ENCODE data around the gene DLG2.

DLG2 gene

DNA sequence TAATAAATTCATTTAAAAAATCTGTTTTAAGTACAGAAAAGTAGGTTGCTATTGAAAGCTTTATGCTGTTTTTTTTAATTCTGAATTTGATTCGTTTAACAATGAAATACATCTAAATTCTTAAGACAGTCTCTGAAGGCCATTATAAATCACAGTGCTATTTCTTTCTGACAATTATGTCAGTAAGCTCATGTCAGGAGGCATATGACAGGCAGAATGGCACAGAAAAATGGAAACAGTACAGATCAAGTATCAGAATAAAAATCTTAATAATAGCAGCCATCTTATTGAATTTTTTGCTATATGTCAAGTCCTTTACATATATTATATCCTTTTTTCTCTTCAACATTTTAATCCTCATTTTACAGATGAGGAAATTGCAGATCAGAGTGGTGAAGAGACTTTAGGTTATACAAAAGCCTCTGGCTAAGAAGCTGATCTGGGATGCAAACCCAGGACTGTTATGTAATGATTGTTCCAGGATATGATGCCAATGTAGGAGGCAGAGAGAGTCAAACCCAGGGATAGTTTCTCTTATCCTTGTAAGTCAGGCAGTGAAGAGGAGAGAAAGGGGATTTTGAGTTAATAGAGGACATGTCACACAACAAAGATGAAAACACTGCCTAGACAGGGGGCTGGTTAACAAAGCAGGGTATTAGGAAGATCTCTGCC lies 2057.9 kb downstream of the DLG2 start:
- no peak for DNase-seq (ENCODE audit: low read depth)

DNA sequence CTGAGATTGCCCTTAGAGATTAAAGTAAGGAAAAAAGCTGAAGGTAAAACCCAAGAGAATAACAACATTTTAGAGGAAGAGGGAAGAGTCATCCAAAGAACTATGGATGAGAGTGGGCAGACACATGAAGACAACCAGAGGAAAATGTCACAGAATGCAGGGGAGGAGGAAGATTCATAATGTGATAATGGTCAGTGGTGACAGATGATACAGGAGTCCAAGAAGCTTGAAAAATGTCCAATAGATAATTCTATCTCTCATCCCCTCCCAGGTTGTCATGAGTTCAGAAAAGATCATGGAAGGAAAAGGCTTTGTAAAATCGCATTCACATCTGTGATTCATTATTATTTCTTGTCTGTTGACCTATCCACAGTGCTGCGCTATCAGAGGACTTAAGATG lies 2058.6 kb downstream of the DLG2 start:
- no peak for DNase-seq (ENCODE audit: low read depth)

DNA sequence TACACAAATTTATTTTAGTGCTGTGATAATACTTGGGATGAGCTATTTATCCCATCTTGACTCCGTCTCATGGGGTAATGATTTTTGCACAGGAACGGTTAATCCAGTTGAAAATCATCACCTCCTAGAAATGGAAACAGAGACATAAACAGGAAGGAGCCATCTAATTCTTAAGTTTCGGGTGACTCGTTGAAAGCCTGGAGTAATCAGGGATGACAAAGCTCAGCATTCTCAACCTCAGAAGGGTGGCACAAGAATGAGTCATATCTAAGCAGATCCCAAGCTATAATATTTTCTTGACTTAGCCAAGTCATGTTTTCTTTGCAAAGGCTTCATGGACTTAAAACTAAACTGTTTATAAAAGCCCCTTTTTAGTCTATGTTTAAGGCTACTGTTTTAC lies 2060.2 kb downstream of the DLG2 start:
- DNase-seq (ENCODE audit: low read depth), result no peak

DNA sequence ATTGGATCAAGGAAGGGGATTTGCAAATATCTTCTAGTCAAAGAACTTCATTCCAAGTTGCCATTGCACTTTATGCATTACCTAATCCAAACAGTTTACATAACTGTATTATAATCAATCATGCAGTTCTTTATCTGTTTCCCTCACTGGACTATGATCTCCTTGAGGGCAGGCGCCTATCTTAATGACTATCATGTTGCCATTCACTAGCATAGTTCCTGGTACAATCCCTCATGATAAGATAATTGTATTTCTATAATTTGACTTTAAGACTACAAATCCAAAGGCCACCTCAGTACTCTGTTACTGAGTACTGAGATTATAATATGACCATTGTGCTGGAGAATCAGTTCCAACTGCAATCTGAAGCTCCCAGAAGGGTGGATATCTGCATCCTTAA lies 2062.3 kb downstream of the DLG2 start:
- no peak for DNase-seq (ENCODE audit: low read depth)

DNA sequence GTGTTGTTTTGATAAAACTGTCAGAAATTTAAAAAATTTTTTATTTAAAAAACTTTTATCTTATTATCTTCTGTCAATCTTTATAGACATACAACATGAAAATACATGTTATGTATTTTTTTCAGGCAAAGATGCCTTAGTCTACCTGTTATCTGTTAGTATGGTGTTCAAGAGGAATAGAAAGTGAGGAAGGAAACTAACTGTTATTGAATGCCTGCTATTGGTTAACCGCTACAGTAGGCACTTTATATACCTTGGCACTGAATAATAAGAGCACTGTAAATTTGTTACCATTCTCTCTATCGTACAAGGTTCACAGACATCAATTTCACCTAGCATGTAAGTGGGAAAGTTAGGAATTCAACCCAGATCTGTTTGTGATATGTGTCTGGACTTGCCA lies 2068.9 kb downstream of the DLG2 start:
- DNase-seq (ENCODE audit: low read depth), result no peak

DNA sequence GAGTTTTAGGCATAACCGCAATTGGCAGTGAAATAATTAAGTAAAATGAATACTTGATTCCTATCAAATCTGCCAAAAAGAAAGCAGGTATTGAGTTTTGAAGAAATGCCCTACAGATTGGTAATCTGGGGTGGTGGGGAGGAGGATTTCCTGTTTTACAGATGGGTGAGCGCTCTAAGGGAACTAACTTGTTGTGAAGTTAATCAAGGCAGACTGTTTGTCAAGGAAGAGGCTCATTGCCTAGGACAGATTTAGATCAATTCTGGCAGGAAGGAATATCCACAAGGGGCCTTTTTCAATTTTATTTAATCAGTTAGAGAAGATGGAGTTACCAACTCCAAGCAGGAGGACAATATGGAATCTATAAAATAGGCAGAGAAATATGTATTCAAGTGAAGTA lies 2069.5 kb downstream of the DLG2 start:
- no peak for DNase-seq (ENCODE audit: low read depth)

DNA sequence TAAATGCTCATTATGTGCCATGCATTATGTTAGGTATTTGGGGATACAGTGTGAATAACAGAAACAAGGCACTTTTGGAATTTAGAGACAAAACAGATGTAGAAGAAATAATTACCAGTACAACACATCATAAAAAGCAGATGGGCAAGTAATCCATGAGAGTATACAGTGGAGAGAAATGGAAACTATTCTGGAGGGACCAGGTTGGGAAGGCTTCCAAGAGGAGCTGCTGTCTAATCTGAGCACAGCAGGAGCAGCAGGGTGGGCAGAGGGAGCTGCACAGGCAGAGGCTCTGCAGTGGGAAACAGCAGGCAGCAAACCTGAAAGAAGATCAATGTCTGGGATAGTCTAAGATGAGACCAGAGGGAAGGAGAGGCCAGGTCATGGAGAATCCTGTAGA lies 2072.3 kb downstream of the DLG2 start:
- no peak for DNase-seq (ENCODE audit: low read depth)

DNA sequence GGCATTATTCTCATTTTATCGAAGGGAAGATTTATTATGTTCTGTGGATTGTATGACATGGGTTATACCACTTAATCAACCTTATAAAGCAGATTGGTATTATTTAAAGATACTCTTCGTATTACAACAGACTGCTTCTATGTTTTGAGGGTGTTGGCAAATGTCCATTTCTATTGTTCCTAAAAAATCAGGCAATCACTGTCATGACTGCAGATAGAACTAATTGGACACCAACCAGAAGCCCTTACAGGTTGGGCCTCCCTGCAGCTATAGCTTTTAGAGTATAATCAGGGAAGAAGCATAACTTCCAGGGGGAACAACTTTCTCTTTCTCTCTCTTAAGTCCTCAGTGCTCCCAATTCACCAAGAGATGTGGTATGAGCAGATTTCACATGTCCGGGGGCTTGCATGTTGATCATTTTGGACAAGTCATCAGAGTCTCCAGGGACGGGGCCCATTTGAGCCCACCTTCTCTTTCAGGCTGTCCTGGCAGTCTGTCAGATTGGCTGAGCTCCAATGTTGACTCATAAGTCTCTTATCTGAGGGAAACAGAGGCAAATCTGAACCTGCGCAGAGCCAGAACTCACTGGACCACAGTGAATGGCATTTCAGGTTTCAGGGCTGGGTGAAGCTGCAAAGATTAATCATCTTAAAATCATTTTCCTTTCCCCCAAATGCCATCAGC lies 2077.0 kb downstream of the DLG2 start:
- no peak for DNase-seq (ENCODE audit: low read depth)

DNA sequence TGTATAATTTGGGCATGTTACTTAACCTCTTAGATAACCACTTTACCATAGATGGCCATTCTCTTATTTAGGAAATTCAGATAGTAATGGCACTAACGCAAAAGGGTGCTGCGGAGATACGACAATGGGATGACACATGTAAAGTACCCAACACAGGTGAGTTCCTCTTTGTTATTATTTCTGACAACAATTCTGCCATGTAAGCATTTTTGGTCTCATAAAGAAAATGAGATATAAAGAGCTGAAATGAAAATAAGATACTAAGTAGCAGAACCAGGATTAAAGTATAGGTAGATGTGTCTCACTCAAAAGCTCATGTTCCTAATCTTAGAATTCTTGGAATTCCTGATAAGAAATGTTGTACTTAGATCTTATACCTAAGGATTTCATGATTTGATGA lies 2080.8 kb downstream of the DLG2 start:
- DNase-seq (ENCODE audit: low read depth), result no peak

DNA sequence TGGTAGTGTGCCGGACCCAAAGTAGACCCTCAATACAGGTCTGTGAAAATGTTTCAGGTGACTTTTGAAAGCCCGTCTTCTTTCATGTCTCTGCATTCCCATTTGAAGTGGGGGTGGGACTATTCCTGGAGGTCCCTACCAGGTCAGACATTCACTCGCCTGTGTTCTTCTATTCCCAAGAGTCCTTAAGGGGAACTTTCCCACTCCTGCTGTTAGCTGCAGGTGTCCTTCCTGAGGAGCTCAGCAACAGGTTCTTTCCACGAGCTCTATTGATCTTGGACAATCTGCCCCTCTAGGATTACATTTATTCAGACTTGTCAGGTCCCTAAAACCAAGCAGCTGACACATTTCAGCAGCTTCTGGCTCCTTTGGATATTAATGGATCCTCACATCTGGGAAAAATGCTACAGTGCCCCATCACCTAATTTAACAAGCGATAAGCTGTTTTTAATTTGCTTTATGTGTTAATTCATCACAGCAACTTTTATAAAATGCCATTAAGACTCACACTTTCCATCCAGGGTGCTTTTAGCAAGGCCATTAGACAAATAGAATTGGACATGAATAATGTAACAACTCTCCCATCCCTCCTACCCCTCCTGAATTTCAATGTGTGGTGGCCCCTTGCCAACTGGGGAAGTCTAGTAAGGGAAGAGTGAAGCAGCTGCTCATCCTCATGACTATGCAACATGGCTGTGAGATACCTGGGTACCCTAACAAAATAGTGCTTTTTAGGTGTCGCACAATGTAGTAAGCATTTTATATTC lies 2081.5 kb downstream of the DLG2 start:
- no peak for DNase-seq (ENCODE audit: low read depth)

DNA sequence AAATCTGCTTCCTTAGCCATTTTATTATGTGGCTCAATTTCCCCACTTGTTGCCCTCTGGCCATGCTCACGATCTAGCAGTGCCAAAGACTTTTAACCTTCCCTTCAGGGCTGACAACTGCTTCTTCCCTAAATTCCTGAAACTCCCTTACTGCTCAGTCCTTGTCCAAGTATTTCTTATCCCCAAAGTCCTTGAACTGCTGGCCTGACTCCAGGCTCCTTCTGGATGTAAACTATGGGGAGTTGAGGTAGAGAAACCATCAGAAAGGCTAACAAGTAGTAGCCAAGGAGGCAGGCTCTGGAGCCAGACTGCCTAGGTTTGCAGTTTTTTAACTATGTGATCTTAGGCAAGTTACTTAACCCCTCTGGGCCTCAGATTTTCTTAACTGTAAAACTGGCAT lies 2082.3 kb downstream of the DLG2 start:
- DNase-seq (ENCODE audit: low read depth), result no peak

DNA sequence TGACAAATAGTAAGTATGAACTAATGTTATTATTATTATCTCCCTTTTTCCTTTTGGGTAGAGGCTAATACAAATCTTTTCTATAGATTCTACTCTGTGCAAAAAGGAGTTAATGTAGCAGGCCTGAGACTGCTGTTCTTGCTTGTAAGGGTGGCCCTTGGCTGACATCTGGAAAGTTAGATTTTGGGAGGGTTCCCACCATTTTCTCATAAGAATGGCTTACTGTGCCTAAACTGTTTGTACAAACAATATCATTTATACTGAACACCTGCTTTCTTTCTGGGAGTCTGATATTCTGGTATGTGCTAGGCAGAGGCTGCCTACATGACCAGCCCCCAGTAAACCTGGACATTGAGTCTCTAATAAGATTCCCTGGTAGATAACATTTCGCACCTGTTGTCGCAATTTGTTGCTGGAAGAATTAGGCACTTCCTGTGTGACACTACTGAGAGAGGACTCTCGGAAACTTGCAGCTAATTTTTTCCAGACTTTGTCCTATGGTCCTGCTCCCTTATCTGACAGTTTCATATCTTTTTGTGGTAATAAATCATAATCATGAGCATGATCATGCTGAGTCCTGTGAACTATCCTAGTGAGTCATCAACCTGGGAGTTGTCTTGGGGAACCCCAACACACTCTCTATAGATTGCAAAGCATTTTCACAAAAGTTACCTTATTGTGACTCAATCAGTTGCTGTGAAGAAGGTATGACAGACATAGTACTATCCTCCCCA lies 2083.3 kb downstream of the DLG2 start:
- DNase-seq (ENCODE audit: low read depth), result no peak

DNA sequence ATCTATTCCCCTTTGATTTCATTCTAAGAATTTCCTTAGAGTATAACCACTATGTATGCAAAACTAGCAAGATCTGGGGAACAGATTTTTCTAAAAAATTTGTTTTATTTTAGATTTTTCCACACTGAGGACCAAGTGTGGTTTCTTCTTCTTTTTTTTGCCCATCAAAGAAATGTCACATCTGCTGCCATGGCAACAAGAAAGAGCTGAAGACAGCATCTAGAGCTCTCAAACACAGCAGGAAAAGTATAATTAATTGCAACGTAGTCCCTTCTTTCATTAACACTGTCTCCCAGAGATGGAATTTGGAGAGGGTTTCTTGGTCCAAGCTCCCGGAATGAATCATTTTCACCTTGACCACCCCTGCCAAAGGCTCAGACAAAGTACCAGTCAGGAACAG lies 2084.3 kb downstream of the DLG2 start:
- no peak for DNase-seq (ENCODE audit: low read depth)

DNA sequence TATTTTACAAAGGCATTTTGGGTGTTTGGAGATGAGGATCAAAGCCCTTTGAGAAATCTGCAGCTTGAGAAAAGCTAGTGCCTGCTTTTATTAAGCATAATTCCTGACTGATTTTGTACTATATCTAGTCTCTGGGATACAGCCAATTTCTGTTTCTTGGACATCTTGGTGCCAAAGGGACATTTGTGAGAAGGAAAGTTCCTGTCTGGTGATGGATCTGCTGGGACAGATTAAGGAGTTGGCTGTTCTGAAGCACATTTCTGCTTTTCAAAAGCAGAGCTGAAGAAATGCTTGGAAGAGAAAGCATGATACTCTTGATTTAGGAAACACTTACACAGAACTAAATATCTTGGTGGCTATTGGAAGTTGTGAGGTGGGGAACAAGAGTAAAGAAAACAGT lies 2086.4 kb downstream of the DLG2 start:
- no peak for DNase-seq (ENCODE audit: low read depth)

DNA sequence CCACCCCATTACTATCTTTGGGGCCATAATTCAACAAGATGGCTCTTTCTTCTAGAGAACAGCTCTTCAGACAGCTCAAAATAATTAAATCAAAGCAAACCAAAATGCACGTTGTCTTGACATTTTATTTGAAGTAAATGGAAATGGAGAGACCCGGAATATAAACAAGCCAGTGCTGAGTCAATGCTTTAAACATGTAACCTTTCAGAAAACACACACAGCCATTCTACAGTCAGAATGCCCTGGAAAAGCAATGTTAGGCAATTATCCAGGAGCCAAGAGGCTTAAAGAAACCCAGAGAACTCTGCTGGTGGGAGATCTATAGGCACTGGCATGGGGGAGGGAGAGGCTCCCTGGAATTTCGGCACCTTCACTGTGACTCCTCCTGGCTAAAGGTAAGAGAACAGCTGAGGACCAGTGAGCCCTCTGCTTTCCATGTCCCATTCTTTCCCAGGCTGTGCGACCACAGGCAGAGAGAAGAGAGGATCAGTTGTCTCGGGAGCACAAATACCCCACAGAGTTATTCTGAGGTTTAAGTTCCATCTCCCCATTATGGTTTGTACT lies 2086.9 kb downstream of the DLG2 start:
- DNase-seq (ENCODE audit: low read depth), result no peak

DNA sequence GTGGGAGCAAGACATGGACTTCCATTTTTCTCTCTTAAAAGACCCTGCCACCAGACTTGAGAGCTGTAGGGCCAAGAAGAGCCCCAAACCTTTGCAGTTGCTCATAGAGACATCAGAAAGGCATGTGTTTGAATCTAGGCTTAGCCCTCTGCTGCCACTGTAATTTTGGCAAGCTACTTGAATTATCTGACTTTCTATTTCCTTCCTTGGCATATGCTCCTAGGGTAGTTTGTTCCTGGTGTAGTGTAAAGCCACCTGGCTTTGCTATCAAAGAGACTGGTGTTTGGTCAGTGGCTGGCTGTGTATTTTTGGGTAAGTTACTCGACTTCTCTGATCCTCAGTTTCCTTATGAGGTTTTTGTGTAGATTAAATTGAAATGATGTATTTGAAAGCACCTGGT lies 2088.9 kb downstream of the DLG2 start:
- DNase-seq (ENCODE audit: low read depth), result no peak

DNA sequence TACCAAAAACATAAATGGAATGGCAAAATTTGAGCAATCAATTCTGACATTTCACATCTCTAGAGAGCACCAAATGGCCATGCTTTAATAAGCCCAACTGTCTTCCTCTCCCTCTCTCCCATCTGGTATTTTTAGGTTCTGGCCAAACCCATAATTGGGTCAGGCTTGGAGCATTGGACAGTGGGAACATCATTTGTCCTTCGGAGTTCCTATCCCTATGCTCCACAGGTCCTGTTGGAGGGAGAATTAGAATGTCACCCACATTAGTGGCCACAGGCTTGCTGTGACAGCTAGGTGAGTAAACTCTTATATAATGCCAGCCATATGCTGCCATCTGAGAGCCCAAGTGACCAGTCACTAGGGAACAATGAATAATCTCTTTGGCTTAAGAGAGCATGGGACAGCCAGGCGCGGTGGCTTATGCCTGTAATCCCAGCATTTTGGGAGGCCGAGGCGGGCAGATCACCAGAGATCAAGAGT lies 2090.0 kb downstream of the DLG2 start:
- DNase-seq (ENCODE audit: low read depth), result no peak

DNA sequence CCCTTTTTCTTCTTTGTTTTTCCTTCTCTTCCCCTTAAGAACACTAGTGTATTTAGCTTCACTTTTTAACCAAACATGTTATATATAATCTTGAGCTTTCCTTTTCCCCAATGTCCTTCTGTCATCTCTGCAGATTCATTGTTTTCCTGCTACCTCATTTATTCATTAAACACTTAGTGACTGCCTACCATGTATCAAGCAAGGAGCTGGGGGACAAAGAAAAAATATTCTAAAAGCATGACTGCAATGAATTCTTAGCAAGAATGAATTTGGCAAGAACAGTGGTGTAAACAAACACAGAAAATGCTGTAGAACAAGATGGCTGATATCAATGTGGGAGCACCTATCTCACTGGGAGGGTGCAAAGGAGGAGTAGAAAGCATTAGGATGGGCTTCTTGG lies 2094.0 kb downstream of the DLG2 start:
- no peak for DNase-seq (ENCODE audit: low read depth)

DNA sequence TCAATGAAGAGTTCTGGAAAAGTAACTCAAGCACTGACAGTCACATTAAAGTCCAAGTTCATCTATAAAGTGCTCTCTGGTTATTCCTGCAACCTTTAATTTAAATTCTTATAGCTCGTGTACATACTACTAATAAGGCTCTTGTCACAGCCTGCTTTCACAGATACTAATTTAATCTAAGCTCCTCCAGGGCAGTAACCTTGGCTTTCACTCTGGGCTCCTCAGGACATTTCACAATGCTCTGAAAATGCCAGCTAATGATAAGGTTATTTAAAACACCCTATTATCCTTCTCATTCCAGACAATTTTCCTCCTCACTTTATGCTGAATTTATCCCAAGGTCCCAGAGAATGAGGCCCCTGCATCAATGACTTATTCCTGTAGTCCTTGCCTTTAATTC lies 2098.3 kb downstream of the DLG2 start:
- no peak for DNase-seq (ENCODE audit: low read depth)

DNA sequence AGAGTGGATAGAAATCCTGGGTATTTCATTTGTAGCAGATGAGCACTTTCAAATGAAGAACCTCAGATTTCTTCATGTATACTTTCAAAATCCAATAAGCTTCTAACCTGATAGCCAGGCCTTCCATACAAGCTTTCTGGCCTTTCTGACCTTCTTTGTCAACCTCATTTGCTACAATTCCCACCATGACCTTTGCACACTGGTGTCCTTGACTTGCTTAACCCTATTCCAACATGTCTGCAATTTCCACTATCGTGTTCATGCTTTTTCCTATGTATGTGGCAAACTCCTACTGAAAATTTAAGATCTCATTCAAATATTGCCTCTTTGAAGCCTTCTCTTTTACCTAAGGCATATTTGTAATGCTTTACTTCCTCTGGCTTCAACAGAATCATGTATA lies 2098.9 kb downstream of the DLG2 start:
- DNase-seq (ENCODE audit: low read depth), result no peak

DNA sequence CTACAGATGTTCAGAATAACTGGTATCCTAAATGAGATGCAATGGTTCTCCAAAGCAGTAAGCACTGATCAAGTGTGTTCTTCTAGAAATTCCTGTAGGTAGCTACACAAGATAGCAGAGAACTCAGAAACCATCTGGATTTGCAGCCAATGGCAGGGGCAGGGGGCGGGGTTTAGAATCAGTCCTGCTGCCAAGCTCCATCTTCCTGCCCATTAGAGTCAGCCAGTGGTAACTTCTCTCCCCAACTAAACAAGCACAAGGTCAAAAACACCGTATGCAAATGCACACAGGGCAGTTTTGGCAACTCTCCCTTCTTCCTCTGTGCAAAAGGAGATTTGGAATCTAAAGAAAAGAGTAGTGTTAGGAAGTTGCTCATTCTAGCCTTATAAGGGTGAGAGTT lies 2103.5 kb downstream of the DLG2 start:
- DNase-seq (ENCODE audit: low read depth), result no peak

DNA sequence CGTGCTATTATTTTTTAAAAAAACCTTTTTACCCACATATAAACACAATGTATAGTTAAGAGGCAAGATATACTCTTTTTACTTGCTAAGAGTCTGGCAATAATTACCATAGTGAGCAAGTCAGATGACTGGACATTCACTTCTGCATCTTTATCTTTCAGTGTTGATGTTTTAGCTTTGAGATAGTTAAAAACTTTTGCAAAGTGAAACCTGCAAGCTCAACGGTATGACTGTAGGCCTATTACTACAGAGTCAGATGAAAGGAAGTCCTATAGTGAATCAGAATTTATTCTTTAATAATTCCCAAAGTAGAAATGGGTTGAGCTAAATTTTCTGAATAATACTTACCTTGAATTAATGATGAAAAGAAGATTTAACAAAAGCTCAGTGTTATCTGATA lies 2104.2 kb downstream of the DLG2 start:
- no peak for DNase-seq (ENCODE audit: low read depth)
